GM18520 (cell line): ENCODE results near the gene KCTD5.
"Not testable (repeated sequence)": the region's sequence is repeated elsewhere in the genome, so short reads cannot be mapped to it uniquely, and the experiment has no call there.

Source experiments
- ATAC-seq: cut with Tn5 transposase; IDR thresholded peaks from one replicate; pipeline ENCODE4 v1.9.1; 2021; ENCODE audit not compliant: unreplicated experiment

Gene KCTD5, protein sequence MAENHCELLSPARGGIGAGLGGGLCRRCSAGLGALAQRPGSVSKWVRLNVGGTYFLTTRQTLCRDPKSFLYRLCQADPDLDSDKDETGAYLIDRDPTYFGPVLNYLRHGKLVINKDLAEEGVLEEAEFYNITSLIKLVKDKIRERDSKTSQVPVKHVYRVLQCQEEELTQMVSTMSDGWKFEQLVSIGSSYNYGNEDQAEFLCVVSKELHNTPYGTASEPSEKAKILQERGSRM

DNA sequence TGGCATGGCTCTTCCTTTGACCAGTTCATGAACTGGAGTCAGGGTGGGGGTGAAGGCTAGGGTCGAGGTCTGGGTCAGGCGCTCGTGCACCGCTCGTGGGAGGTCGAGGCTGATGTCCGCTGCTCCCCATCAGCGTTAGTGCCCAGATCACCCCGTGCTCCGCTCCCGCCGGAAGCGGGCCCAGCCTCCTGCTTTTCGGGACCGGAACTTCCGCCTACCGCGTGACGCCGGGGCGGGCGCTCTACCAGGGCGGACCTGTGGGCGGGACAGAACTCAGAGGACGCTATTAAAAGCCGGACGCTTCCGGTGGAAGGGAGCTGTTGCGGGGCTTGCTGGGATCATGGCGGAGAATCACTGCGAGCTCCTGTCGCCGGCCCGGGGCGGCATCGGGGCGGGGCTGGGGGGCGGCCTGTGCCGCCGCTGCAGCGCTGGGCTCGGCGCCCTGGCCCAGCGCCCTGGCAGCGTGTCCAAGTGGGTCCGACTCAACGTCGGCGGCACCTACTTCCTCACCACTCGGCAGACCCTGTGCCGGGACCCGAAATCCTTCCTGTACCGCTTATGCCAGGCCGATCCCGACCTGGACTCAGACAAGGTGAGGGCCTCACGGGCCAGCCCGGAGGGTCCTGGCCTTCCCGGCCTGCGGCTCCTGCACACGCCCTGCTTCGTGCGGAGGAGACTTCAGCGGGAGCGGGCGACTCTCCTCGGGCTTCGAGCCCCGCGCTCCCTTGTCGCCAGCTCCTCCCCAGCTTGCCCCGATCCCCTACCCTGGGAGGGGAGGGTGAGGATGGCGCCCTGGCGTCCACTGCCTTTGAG is at the start of gene KCTD5:
Gene KCTD5, plus strand, starts transcription at position 315 of the 813 bp plus-strand sequence. Its CDS starts 26 bp downstream, at position 341.
- ATAC-seq, result peak; percentile 53

DNA sequence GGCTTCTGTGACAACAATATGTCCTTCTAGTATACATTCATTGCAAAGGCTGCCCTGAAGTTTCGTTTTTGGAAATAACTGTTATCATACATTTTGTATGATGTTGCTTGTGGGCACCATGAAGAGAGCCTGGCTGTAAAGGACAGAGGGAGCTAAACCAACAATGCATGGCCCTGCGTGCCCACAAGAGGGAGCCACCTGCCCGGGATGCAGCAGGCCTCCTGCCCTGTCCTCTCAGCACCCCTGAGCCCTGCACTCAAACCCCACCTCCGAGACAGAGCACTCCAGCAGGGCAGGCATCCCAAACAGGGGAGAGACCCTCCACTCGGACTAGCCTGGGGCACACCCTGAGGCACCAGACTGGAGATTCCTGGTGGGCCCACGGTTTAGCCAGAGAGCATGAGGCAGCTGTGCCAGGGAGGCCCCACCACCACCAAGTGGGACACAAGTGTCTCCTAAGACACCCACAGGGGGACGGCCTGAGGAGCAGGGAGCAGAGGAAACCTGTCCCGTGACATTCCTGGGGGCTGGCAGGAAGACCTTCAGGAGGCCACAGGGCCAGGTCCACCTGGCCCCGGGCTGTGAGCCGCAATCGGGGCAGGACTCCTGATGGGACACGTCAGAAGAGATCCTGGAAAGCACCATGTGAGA is 43.1 kb upstream of the KCTD5 start:
- not testable (repeated sequence) for ATAC-seq

DNA sequence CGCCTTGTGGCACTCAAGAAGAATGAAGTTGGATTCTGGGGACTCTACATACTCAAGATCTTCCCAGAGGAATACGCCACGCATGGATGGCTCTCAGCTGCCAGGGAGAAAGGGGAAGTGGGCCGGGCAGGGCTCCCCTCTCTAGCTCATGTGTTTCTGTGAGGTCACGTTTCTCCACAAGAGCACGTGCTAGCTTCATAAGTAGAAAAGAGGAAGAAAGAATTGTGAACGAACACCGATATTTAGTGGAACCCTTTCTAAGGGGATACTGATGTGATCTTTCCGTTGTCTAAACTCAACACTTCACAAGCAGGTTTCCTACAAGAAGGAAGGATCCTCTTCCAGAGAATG is 42.6 kb upstream of the KCTD5 start:
- ATAC-seq, result not testable (repeated sequence)

DNA sequence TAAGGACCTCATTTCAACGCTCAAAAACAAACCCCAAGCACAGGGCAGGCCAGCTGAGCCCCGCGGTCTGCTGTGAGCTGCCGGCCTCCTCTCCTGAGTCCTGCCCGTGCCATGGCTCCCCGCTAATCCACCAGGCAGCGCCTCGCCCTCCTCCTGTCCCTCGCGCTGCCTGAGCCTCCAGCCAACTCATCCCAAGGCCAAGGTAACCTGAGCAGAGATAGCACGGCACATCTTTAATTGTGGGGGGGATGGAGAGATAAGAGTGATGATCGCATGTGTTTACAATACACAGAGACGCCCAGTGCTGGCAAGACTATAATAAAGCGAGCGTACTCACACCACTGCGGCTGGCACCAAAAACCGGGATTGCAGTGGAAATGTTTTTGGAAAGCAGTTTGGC is 39.8 kb upstream of the KCTD5 start:
- ATAC-seq, result not testable (repeated sequence)

DNA sequence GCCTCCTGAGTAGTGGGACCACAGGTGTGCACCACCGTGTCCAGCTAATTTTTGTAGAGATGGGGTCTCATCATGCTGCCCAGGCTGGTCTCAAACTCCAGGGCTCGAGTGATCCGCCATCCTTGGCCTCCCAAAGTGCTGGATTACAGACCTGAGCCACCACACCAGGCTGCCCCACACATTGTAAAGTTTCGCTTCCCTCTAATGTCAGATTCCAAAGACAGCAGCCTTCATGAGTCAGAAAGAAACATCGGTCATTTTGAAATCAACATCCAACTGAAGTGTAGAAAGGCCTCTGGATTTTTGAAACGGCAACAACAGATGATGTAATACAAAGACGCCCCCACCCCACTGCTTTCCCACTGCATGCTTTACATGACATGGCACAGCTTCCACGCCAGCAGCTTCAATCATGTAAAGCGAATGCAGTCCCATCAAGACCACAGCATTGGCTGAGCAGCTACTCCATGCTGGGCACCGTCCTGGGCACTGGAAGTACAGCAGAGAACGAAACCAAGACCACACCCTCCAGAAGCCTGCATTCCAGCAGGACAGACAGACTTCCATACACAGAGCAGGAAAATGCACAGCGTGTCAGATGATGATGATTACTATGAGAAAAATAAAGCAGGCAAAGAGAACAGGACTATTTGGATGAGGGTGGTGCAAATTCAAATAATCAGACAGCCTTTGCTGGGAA is 37.4 kb upstream of the KCTD5 start:
- not testable (repeated sequence) for ATAC-seq

DNA sequence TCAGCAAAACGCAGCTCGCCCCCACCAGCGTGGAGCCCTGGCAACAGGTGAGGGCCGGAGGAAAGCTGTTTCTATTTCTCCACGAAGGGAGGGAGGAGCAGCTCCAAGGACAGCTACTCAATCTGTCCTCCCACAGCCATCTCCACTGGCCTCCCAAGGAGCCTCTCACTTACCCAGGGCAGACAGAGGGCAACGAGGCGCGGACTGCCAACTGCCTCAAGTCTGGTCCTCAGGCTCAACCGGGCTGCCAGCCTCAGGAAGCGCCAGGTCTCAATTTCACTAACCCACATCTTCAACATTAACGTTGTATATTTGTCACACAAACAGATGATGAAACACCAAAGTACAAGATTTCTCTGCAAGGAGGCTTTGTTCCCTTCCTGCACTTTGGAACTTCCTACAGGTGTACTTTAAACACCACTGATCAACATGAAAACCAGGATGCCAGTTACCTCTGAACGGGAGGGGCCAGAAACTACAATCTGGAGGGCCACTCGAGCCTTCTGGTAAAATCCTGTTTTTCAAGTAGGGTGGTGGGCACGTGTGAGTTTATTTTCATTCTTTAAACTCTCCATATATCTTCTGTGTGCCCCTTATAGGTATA is 31.0 kb upstream of the KCTD5 start:
- not testable (repeated sequence) for ATAC-seq

DNA sequence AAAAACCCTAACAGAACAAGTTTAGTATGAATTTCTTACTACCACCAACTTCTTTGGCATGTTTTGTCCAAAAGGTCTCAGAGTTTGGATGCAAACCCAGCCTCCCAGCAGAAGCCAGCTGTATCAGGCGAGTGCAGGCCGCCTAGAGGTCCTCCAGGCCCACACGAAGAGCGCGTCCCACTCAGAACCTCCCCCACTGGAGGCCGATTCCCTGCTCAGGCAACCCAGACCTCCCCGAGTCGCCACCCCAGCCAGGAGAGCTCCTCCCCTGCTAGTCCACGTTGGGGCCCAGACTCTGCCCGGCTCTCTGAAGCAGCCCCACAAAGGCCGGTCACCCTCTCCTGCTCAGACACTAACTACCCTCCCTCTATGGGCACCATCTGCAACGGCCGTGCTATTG is 28.4 kb upstream of the KCTD5 start:
- ATAC-seq, result not testable (repeated sequence)

DNA sequence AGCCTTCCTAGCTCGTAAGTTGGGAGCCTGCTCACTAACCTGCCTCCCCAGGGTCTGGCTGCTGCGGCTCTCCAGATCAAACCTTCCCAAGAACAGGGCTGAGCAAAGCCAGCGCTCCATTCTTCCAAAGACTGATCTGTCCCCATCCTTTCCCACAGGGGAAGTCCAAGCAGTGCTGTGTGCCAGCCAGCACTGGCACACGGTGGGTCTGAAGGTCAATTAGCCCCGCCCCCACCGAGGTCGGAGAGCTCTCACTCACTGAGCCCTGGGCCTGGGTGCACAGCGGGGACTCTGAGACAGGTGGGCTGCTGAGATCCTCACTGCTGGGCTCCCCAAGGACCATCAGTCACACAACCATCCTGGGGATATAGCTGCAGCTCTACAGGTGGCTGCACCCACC is 27.4 kb upstream of the KCTD5 start:
- ATAC-seq, result not testable (repeated sequence)

DNA sequence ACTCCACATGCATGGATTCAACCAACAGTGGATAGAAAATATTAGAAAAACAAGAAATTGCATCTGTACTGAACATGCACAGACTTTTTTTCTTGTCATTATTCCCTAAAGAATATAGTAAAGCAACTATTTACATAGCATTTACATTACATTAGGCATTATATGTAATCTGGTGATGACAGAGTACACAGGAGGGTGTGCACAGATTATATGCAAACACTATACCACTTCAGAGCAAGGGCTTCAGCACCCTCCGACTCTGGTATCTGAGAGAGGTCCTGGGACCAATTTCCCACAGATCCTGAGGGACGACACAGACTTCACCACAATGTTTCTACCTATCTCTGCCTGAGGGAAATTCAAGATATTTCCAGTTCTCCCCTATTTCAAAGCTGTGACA is 25.3 kb upstream of the KCTD5 start:
- no peak for ATAC-seq

DNA sequence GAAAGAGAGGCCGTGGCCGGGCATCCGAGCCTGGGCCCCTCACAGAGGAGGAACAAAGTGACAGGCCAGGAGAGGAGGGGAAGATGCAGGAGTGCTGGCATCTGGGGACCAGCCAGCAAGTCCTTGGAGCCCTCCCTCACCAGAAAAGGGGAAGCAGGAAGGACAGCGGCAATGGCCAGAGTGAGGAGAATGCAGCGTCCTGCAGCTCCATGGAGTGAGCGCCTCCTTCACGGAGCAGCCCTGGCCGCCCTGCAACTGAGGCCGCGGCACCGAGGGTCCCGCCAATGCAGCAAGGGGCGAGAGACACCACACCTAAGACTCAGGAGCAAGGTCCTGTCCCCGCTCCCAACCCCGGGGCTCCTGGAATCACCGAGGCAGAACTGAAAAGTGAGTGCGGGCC is 24.5 kb upstream of the KCTD5 start:
- not testable (repeated sequence) for ATAC-seq

DNA sequence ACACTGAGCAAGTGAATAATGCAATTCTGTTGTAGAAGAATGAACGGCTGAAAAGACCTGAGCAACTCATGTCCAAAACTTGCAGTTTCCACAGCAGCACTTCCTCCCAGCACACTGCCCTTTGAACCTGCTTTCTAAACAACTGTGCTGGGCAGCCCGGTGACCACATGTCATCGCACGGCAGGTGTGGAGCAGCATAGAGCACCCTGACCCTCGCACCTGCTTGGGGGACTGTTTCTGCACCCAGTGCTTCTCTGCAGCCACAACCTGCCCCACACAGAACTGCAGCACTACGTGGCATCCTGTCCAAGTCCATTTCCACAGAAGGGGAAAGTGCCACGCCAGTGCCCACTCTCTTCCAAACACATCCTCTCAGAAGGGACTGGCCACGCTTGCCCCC is 22.8 kb upstream of the KCTD5 start:
- not testable (repeated sequence) for ATAC-seq

DNA sequence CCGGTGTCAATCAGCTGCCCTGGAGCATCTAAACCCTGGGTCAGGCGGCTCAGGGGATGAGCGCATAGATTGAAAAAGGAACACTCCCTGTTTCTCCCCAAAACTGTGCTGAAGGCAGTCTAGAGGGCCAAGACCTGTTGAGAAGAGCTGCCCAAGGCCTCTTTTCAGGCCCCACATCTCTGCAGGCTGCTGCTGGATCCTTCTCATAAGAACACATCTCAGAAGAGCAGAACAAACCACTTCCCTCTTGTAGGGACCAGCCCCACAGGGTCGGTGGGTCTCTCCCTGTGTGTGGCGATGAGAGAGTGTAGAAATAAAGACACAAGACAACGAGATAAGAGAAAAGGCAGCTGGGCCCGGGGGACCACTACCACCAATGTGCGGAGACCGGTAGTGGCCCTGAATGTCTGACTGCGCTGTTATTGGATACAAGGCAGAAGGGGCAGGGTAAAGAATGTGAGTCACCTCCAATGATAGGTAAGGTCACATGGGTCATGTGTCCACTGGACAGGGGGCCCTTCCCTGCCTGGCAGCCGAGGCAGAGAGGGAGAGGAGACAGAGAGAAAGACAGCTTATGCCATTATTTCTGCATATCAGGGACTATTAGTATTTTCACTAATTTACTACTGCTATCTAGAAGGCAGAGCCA is 22.2 kb upstream of the KCTD5 start:
- not testable (repeated sequence) for ATAC-seq

DNA sequence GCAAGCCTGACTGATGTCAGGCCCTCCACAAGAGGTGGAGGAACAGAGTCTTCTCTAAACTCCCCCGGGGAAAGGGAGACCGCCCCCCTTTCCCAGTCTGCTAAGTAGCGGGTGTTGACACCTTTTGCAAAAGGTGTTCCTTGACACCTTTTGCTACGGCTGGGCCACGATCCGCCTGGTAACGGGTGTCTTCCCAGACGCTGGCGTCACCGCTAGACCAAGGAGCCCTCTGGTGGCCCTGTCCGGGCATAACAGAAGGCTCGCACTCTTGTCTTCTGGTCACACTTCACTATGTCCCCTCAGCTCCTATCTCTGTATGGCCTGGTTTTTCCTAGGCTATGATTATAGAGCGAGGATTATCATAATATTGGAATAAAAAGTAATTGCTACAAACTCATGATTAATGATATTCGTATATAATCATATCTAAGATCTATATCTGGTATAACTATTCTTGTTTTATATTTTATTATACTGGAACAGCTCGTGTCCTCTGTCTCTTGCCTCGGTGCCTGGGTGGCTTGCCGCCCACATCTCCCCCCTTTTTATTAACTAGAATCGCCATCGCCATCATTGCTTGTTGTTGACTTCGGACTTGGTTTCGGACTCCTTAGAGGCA is 21.5 kb upstream of the KCTD5 start:
- ATAC-seq, result not testable (repeated sequence)

DNA sequence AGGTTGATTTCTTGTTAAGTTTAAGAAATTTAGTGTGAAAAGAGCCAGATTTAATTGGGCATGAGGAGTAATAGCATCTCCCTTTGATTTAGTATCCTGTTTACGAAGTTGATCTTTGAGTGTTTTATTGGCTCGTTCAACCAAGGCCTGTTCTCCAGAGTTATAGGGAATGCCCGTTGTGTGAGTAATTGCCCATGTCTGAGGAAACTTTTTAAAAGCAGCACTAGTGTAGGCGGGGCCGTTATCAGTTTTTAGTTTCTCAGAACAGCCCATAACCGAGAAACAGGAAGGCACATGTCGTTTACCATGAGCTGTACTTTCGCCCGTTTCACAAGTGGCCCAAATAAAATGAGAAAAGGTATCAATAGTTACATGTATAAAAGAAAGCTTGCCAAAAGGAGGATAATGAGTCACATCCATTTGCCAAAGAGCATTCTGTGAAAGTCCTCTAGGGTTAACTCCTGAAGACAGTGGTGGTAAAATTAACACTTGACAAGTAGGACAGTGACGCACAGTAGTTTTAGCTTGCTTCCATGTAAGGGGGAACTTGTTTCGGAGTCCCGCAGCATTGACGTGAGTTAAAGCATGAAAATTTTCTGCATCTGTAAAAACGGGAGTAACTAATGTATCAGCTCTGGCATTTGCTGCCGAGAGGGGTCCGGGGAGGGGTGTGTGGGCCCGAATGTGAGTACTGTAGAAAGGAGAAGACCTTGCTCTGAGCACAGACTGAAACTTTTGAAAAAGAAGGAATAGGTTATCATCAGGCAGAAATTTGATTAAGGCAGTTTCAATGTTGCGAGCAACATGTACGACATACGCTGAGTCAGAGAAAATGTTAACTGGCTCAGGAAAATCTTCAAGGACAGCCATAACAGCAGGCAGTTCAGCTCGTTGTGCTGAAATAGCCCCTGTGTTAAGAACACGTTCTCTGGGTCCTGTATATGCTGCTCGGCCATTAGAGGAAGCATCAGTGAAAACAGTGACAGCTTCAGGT is 18.5 kb upstream of the KCTD5 start:
- no peak for ATAC-seq

DNA sequence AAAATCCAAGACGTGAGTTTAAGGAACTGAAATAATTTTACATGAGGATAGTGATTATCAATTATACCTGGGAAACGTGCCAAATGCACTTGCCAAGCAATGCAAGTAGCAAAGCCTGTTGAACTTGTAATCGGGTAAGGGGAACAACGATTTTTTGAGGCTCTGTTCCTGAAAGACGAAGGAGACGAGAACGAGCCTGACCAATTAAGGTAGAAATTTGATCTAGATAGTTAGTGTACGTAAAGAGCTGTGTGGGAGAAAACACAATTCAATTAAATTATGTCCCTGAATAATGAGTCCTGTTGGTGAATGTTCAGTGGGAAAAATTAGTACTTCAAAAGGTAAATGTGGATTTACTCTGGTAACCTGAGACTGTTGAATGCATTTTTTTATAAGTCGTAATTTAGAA is 17.7 kb upstream of the KCTD5 start:
- ATAC-seq, result no peak

DNA sequence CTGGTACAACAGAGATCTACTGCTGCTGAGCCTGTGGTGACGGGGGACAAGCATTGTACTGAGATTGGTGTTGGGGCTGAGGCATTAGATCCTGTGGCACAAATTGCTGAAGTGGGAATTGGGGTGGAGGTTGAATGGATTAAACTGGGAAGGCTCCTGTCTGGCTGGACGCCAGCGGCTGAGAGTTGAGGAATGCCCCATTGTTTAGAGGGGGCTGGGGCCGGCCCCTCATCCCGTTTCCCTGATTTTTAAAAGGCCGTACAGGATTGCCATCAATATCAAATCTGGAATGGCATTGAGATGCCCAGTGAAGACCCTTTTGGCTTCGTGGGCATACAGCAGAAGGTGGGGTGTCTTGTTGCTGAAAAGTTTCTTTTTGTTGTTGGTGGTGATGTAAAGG is 15.7 kb upstream of the KCTD5 start:
- not testable (repeated sequence) for ATAC-seq

DNA sequence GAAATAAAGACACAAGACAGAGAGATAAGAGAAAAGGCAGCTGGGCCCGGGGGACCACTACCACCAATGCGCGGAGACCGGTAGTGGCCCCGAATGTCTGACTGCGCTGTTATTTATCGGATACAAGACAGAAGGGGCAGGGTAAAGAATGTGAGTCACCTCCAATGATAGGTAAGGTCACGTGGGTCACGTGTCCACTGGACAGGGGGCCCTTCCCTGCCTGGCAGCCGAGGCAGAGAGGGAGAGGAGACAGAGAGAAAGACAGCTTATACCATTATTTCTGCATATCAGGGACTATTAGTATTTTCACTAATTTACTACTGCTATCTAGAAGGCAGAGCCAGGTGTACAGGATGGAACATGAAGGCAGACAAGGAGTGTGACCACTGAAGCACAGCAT is 12.7 kb upstream of the KCTD5 start:
- ATAC-seq, result not testable (repeated sequence)

DNA sequence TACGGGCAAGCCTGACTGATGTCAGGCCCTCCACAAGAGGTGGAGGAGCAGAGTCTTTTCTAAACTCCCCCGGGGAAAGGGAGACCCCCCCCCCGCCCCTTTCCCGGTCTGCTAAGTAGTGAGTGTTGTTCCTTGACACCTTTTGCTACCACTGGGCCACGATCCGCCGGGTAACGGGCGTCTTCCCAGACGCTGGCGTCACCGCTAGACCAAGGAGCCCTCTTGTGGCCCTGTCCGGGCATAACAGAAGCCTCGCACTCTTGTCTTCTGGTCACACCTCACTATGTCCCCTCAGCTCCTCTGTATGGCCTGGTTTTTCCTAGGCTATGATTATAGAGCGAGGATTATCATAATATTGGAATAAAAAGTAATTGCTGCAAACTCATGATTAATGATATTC is 12.3 kb upstream of the KCTD5 start:
- ATAC-seq, result not testable (repeated sequence)

DNA sequence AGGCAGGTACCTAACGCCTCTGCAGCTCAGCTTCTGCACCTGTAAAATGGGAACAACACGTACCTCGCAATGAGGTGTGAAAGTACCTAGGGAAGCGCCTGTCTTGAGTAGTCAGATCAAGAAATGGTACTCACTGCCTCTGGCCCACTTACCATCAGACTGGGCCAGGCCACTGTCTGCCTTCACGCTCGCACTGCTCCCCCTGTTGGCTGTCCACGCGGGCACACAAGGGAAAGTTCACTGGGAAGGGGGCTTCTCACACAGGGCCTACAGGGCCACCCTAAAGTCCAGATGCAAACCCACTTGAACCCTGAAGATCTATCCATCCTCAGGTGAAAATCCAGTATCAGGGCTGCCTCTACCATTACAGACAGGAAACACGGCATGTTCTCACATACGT is 11.1 kb upstream of the KCTD5 start:
- ATAC-seq, result not testable (repeated sequence)
